ENCODE data around the gene TRAPPC10. TPM values are rescaled to one million over a fixed set of nuclear protein-coding genes. Genes with fewer than 3 reads are reported as not detected.
"Not testable (repeated sequence)": the region's sequence is repeated elsewhere in the genome, so short reads cannot be mapped to it uniquely, and the experiment has no call there.

Gene TRAPPC10
- total and polyA plus RNA-seq, 2 of the 8 experiments (the other 6 are each of a cell fraction or from before 2014, with no cell fraction given): 18.5 to 29.8 TPM

DNA sequence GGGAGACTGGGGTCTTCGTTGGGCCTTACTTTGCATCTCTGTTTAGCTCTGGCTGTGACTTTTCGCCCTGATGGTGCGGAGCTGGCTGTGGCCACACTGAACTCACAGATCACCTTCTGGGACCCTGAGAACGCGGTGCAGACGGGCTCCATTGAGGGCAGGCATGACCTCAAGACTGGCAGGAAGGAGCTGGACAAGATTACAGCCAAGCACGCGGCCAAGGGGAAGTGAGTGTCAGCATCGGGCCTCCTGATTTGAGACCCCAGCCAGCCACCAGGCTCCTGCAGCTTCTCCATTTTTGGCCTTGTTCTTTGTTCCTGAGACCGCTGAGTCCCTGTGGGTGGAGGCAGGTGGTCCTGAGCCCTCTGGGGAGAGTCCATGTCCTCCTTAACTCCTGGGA lies 110.0 kb downstream of the TRAPPC10 start:
- H3K4me1 ChIP-seq (replicated peaks in 1 of 4; ENCODE audit: control insufficient read depth in 3 of 4, insufficient read depth in 4 of 4, low read length in 3 of 4); H2AFZ ChIP-seq (ENCODE audit: low read length); H3K56ac ChIP-seq (replicated peaks; ENCODE audit: insufficient read length, low read depth, low read length); H3K36me3 ChIP-seq (ENCODE audit: control insufficient read depth in 2 of 4, insufficient read depth in 4 of 4, low read length in 3 of 4); H3K27me3 ChIP-seq (replicated peaks in 1 of 4; ENCODE audit: control insufficient read depth in 3 of 4, extremely low read depth in 1 of 4, insufficient read depth in 3 of 4, low read length in 3 of 4); H3K4me2 ChIP-seq (ENCODE audit: insufficient read depth in 1 of 2, low read depth in 2 of 2, low read length in 2 of 2); H3K9me3 ChIP-seq (ENCODE audit: insufficient read depth in 2 of 2, low read depth in 1 of 2, low read length in 1 of 2); H3K4ac ChIP-seq (replicated peaks; ENCODE audit: insufficient read length, low read depth, low read length); H3K23me2 ChIP-seq (ENCODE audit: low read depth, low read length); H3K14ac ChIP-seq (ENCODE audit: insufficient read length); H3K4me3 ChIP-seq (ENCODE audit: extremely low read depth in 1 of 4, insufficient read depth in 2 of 4, low read depth in 3 of 4, low read length in 4 of 4); H2BK15ac ChIP-seq (ENCODE audit: low read length); H4K91ac ChIP-seq (replicated peaks; ENCODE audit: insufficient read length, low read length); H2BK20ac ChIP-seq (ENCODE audit: low read length); H2BK12ac ChIP-seq (ENCODE audit: low read depth, low read length); H4K20me1 ChIP-seq (replicated peaks in 1 of 2; ENCODE audit: control insufficient read depth in 1 of 2, insufficient read depth in 2 of 2, low read length in 2 of 2); DNase-seq (ENCODE audit: low read depth in 1 of 2, low spot score in 2 of 2); H2BK5ac ChIP-seq (ENCODE audit: low read depth, low read length); FAIRE-seq; H3K27ac ChIP-seq (ENCODE audit: low read depth, low read length); H3K79me2 ChIP-seq (ENCODE audit: control insufficient read depth in 1 of 2, insufficient read depth in 2 of 2, low read length in 2 of 2); H3K18ac ChIP-seq (ENCODE audit: extremely low read depth, low read length); H4K5ac ChIP-seq (ENCODE audit: insufficient read length, low read depth, low read length); CTCF ChIA-PET (ENCODE audit: partially characterized antibody); H2BK120ac ChIP-seq (replicated peaks; ENCODE audit: low read depth, low read length); H2AK5ac ChIP-seq (ENCODE audit: low read depth, low read length); H3K79me1 ChIP-seq (ENCODE audit: low read depth, low read length); POLR2A ChIA-PET (ENCODE audit: partially characterized antibody); H3K9ac ChIP-seq (replicated peaks in 1 of 4; ENCODE audit: extremely low read depth in 1 of 4, low read depth in 3 of 4, low read length in 3 of 4); H4K8ac ChIP-seq (ENCODE audit: extremely low read depth, insufficient read depth, low read length); H3K23ac ChIP-seq (ENCODE audit: insufficient read length): not testable (repeated sequence)
- no CpG with 5 or more reads among the region's 10 CpGs for WGBS, 2 experiments (ENCODE audit: extremely low coverage in 1 of 2, insufficient coverage in 1 of 2, insufficient read length in 1 of 2, insufficient replicate concordance in 2 of 2, low coverage in 1 of 2, low lambda C conversion rate in 2 of 2, missing lambda C conversion rate in 1 of 2)

DNA sequence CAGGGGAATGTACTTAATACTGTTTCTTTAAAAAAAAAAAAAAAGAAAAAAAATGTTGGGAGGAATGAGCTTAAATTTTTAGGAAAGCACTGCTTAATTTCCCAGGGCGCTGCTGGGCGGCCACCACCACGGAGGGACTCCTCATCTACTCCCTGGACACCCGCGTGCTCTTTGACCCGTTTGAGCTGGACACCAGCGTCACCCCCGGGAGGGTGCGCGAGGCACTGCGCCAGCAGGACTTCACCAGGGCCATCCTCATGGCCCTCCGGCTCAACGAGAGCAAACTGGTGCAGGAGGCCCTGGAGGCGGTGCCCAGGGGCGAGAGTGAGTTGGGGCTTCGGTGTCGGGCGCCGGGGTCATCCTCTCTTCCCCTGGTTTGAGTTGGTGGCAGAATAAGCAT lies 115.7 kb downstream of the TRAPPC10 start:
- H3K18ac ChIP-seq (ENCODE audit: extremely low read depth, low read length); H3K4ac ChIP-seq (replicated peaks; ENCODE audit: insufficient read length, low read depth, low read length); POLR2A ChIA-PET (ENCODE audit: partially characterized antibody); H3K23ac ChIP-seq (ENCODE audit: insufficient read length); H3K9ac ChIP-seq (replicated peaks in 1 of 4; ENCODE audit: extremely low read depth in 1 of 4, low read depth in 3 of 4, low read length in 3 of 4); H3K4me1 ChIP-seq (replicated peaks in 1 of 4; ENCODE audit: control insufficient read depth in 3 of 4, insufficient read depth in 4 of 4, low read length in 3 of 4); H2BK5ac ChIP-seq (ENCODE audit: low read depth, low read length); H4K8ac ChIP-seq (ENCODE audit: extremely low read depth, insufficient read depth, low read length); H2AK5ac ChIP-seq (ENCODE audit: low read depth, low read length); FAIRE-seq; H3K23me2 ChIP-seq (ENCODE audit: low read depth, low read length); H4K91ac ChIP-seq (replicated peaks; ENCODE audit: insufficient read length, low read length); H2BK15ac ChIP-seq (ENCODE audit: low read length); H3K36me3 ChIP-seq (ENCODE audit: control insufficient read depth in 2 of 4, insufficient read depth in 4 of 4, low read length in 3 of 4); DNase-seq (ENCODE audit: low read depth in 1 of 2, low spot score in 2 of 2); H3K4me2 ChIP-seq (ENCODE audit: insufficient read depth in 1 of 2, low read depth in 2 of 2, low read length in 2 of 2); H3K79me2 ChIP-seq (ENCODE audit: control insufficient read depth in 1 of 2, insufficient read depth in 2 of 2, low read length in 2 of 2); H3K79me1 ChIP-seq (ENCODE audit: low read depth, low read length); H3K14ac ChIP-seq (ENCODE audit: insufficient read length); H2AFZ ChIP-seq (ENCODE audit: low read length); H3K27me3 ChIP-seq (replicated peaks in 1 of 4; ENCODE audit: control insufficient read depth in 3 of 4, extremely low read depth in 1 of 4, insufficient read depth in 3 of 4, low read length in 3 of 4); H3K27ac ChIP-seq (ENCODE audit: low read depth, low read length); H4K20me1 ChIP-seq (replicated peaks in 1 of 2; ENCODE audit: control insufficient read depth in 1 of 2, insufficient read depth in 2 of 2, low read length in 2 of 2); H3K4me3 ChIP-seq (ENCODE audit: extremely low read depth in 1 of 4, insufficient read depth in 2 of 4, low read depth in 3 of 4, low read length in 4 of 4); H3K9me3 ChIP-seq (ENCODE audit: insufficient read depth in 2 of 2, low read depth in 1 of 2, low read length in 1 of 2); H3K56ac ChIP-seq (replicated peaks; ENCODE audit: insufficient read length, low read depth, low read length); H2BK20ac ChIP-seq (ENCODE audit: low read length); H2BK12ac ChIP-seq (ENCODE audit: low read depth, low read length); CTCF ChIA-PET (ENCODE audit: partially characterized antibody); H4K5ac ChIP-seq (ENCODE audit: insufficient read length, low read depth, low read length); H2BK120ac ChIP-seq (replicated peaks; ENCODE audit: low read depth, low read length): not testable (repeated sequence)
- no CpG with 5 or more reads among the region's 19 CpGs for WGBS, 2 experiments (ENCODE audit: extremely low coverage in 1 of 2, insufficient coverage in 1 of 2, insufficient read length in 1 of 2, insufficient replicate concordance in 2 of 2, low coverage in 1 of 2, low lambda C conversion rate in 2 of 2, missing lambda C conversion rate in 1 of 2)
